Keratinocyte (primary cell): ENCODE measurements around the gene GNA14. TPM values are rescaled to one million over a fixed set of nuclear protein-coding genes. Genes with fewer than 3 reads are reported as not detected.

Experiments used
- DNase-seq: peaks from one replicate; pipeline ENCODE4 v3.0.0-alpha.2; 2011; ENCODE audit warnings: low read depth, missing footprints, low spot score
- FAIRE-seq: peaks from 2 replicates; lab custom pipeline; 2011; peaks lifted over from hg19 to GRCh38; lab: Jason Lieb, UNC
- H2AFZ ChIP-seq: 2 replicates; pipeline ENCODE4 v1.6.0; 2012; ENCODE audit warnings: low read length, control low read depth, inconsistent platforms; ENCODE audit not compliant: control insufficient read depth
- H3K27ac ChIP-seq: 2 replicates; pipeline ENCODE4 v1.5.1; 2011; ENCODE audit warnings: low read length; ENCODE audit not compliant: control insufficient read depth, insufficient read depth
- H3K27me3 ChIP-seq: 3 replicates; pipeline ENCODE4 v1.6.0; 2011; ENCODE audit warnings: low read length; ENCODE audit not compliant: control insufficient read depth, insufficient read depth; ENCODE audit errors: extremely low read depth
- H3K36me3 ChIP-seq, 2 experiments: 2 replicates in 1 of 2; 3 replicates in 1 of 2; pipeline ENCODE4 v1.5.1; 2011; ENCODE audit warnings: low read length in 2 of 2, mild to moderate bottlenecking in 1 of 2; ENCODE audit not compliant: control insufficient read depth in 2 of 2, insufficient read depth in 2 of 2; ENCODE audit errors: extremely low read depth in 1 of 2
- H3K4me1 ChIP-seq: 3 replicates; pipeline ENCODE4 v1.5.1; 2011; ENCODE audit warnings: low read length; ENCODE audit not compliant: control insufficient read depth, insufficient read depth; ENCODE audit errors: extremely low read depth
- H3K4me2 ChIP-seq: 3 replicates; pipeline ENCODE4 v1.6.0; 2011; ENCODE audit warnings: low read depth, low read length; ENCODE audit not compliant: control insufficient read depth, insufficient read depth; ENCODE audit errors: extremely low read depth
- H3K4me3 ChIP-seq, 3 experiments: fragments of 200-600 bp in 1 of 3; sonication (generic) in 1 of 3; 2 replicates in 2 of 3; 3 replicates in 1 of 3; pipeline ENCODE4 v1.5.1; 2011 to 2016; ENCODE audit warnings: low read length in 3 of 3, mild to moderate bottlenecking in 3 of 3, control low read depth in 2 of 3, inconsistent platforms in 1 of 3, low read depth in 1 of 3, mixed read lengths in 1 of 3, mixed run types in 1 of 3, moderate library complexity in 1 of 3; ENCODE audit not compliant: control insufficient read depth in 2 of 3, insufficient read depth in 2 of 3; ENCODE audit errors: extremely low read depth in 1 of 3
- H3K79me2 ChIP-seq: 2 replicates; pipeline ENCODE4 v1.6.0; 2012; ENCODE audit warnings: low read length; ENCODE audit not compliant: control insufficient read depth, insufficient read depth
- H3K9ac ChIP-seq: 3 replicates; pipeline ENCODE4 v1.6.0; 2011; ENCODE audit warnings: low read length; ENCODE audit not compliant: control insufficient read depth, insufficient read depth; ENCODE audit errors: extremely low read depth
- H3K9me1 ChIP-seq: 3 replicates; pipeline ENCODE4 v1.6.0; 2011; ENCODE audit warnings: low read length; ENCODE audit not compliant: control insufficient read depth, insufficient read depth; ENCODE audit errors: extremely low read depth
- H3K9me3 ChIP-seq: 2 replicates; pipeline ENCODE4 v1.5.1; 2012; ENCODE audit warnings: low read depth, low read length; ENCODE audit not compliant: control insufficient read depth
- H4K20me1 ChIP-seq: 3 replicates; pipeline ENCODE4 v1.6.0; 2011; ENCODE audit warnings: low read length; ENCODE audit not compliant: control insufficient read depth, insufficient read depth; ENCODE audit errors: extremely low read depth
- EZH2 ChIP-seq: IDR thresholded peaks from one replicate; pipeline ENCODE4 v1.6.1; 2012; ENCODE audit warnings: inconsistent platforms, mild to moderate bottlenecking, low read length, moderate library complexity
- dilution Hi-C: fragments of 300-500 bp; cut with MboI; formaldehyde crosslinking; loops from one replicate; pipeline ENCODE4 v1.7.0; 2020; ENCODE audit warnings: low sequenced_read_pairs; ENCODE audit not compliant: extremely low pct_ligation_motif_present
- polyA plus RNA-seq, 5 experiments: library from polyadenylated mRNA; depleted of rRNA in 3 of 5; stranded (reverse) in 3 of 5; stranded (forward) in 1 of 5; unstranded in 1 of 5; fragments of >200 nt; gene quantifications; 1 replicate in 1 of 5; 2 replicates in 3 of 5; 3 replicates in 1 of 5; pipeline versions ENCODE4 v1.2.1 to v1.2.3, GENCODE V29; 2011 to 2012; ENCODE audit warnings: missing spikeins in 2 of 5, low read depth in 1 of 5, low replicate concordance in 1 of 5
- TF ChIP-seq, protein P1 (sequence below), 3 experiments: IDR thresholded peaks in 1 of 3; conservative IDR thresholded peaks in 1 of 3; optimal IDR thresholded peaks in 1 of 3; 2 replicates in 2 of 3; 3 replicates in 1 of 3; pipeline versions ENCODE3 to v1.5.1; 2011; ENCODE audit warnings: low read length in 3 of 3, mild to moderate bottlenecking in 3 of 3, moderate library complexity in 2 of 3, control low read depth in 1 of 3, inconsistent platforms in 1 of 3; ENCODE audit not compliant: insufficient read depth in 2 of 3; ENCODE audit errors: extremely low read depth in 1 of 3

The GNA14 gene
- polyA plus RNA-seq, 1 donor (not counting 4 experiments of a cell fraction or from before 2014, with no cell fraction given) = not detected

DNA sequence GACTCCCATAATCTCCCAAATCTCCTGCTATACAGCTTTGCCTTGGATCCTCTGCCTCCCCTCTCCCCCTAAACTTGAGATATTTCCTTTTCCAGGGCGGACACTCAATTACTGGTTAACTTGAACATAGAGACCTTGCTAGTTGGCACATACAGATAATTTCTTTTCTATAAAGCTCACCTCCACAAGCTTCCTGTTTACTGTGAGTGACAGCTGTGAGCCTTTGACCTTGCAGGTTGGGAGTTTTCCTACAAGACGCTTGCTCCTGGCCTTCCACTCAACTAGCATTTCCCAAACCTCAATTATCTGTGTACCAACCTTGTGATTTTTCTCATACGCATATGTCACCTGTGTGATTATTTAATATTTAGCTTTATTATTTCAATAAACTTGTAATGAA is 114.5 kb downstream of the GNA14 start:
- Histone ChIP-seq H3K4me3 (no peak overlapping the region), H3K4me2 (no peak overlapping the region), H3K27me3 (no peaks in the 10 kb centered on the region), H2AFZ (no peak overlapping the region), H3K36me3 (no peaks in the 10 kb centered on the region), H3K9me3 (no peaks in the 10 kb centered on the region), H3K9me1 (no peaks in the 10 kb centered on the region), H3K4me1 (no peaks in the 10 kb centered on the region), H3K27ac (no peak overlapping the region), H3K9ac (no peak overlapping the region), H3K79me2 (no peaks in the 10 kb centered on the region), H4K20me1 (no peaks in the 10 kb centered on the region)
- dilution Hi-C loops = no loop called here
- DNase-seq (no peak), FAIRE-seq (no peak)
- no peak for TF ChIP-seq EZH2
- TF ChIP-seq, protein P1, sequence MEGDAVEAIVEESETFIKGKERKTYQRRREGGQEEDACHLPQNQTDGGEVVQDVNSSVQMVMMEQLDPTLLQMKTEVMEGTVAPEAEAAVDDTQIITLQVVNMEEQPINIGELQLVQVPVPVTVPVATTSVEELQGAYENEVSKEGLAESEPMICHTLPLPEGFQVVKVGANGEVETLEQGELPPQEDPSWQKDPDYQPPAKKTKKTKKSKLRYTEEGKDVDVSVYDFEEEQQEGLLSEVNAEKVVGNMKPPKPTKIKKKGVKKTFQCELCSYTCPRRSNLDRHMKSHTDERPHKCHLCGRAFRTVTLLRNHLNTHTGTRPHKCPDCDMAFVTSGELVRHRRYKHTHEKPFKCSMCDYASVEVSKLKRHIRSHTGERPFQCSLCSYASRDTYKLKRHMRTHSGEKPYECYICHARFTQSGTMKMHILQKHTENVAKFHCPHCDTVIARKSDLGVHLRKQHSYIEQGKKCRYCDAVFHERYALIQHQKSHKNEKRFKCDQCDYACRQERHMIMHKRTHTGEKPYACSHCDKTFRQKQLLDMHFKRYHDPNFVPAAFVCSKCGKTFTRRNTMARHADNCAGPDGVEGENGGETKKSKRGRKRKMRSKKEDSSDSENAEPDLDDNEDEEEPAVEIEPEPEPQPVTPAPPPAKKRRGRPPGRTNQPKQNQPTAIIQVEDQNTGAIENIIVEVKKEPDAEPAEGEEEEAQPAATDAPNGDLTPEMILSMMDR (optimal IDR thresholded peaks at IDR 0.05 in 1 of 3, IDR thresholded peaks at IDR 0.05 in 1 of 3, conservative IDR thresholded peaks at IDR 0.05 in 1 of 3; ENCODE audit: extremely low read depth in 1 of 3, insufficient read depth in 2 of 3, low read length in 3 of 3) = no peak

GRCh38 chr9:77532607-77533006 is 115.5 kb downstream of the GNA14 start:
- Histone ChIP-seq H3K4me3 (no peak overlapping the region), H3K4me1 (no peaks in the 10 kb centered on the region), H3K27me3 (no peaks in the 10 kb centered on the region), H4K20me1 (no peaks in the 10 kb centered on the region), H3K79me2 (no peaks in the 10 kb centered on the region), H3K9me1 (no peaks in the 10 kb centered on the region), H3K27ac (no peak overlapping the region), H3K4me2 (no peak overlapping the region), H3K9me3 (no peaks in the 10 kb centered on the region), H3K9ac (no peak overlapping the region), H3K36me3 (no peaks in the 10 kb centered on the region), H2AFZ (no peak overlapping the region)
- dilution Hi-C loops = no loop called here
- no peak for DNase-seq
- FAIRE-seq = no peak
- TF ChIP-seq EZH2 = no peak
- TF ChIP-seq, protein P1 (optimal IDR thresholded peaks at IDR 0.05 in 1 of 3, IDR thresholded peaks at IDR 0.05 in 1 of 3, conservative IDR thresholded peaks at IDR 0.05 in 1 of 3; ENCODE audit: extremely low read depth in 1 of 3, insufficient read depth in 2 of 3, low read length in 3 of 3) = no peak
